ENCODE results near the gene GHDC. TPM values are rescaled to one million over a fixed set of nuclear protein-coding genes. Genes with fewer than 3 reads are reported as not detected.
"Not testable (repeated sequence)": the region's sequence is repeated elsewhere in the genome, so short reads cannot be mapped to it uniquely, and the experiment has no call there.

GHDC gene
- total RNA-seq, 6 experiments from 2014 or later = 1.5 to 7.5 (median 6.4) TPM

DNA sequence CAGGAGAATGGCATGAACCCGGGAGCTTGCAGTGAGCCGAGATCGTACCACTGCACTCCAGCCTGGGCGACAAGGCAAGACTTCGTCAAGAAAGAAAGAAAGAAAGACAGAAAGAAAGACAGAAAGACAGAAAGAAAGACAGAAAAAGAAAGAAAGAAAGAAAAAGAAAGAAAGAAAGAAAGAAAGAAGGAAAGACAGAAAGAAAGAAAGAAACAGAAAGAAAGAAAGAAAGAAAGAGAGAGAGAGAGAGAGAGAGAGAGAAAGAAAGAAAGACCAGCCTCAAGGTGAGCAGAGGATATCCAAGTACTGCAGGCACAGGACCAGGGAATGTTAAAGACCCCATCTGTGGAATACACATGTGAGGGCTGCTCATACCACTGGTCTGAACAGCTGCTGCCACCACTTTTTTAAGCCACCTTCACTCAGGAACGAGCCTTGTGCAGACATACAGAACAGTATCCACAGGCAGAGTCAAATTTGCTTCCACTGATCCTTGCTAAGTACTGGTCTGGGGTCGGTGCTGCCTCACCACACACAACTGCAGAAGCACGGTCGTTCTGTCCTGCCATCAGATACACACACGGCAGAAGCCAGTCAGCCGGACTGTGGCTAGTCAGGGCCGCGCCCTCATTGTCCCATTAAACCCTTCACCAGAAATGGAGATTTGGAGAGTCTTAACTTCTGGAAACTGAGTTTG lies 47.2 kb downstream of the GHDC start:
- H3K4me3 Mint-ChIP-seq = no peak overlapping the region
- H3K36me3 Mint-ChIP-seq (ENCODE audit: low read depth) = peaks cover 13% of the 10 kb centered on the region; the same call in 1 of the 2 replicates
- peaks cover 23% of the 10 kb centered on the region for H3K4me1 Mint-ChIP-seq (ENCODE audit: low read depth)
- H3K27me3 Mint-ChIP-seq (ENCODE audit: insufficient read depth) = peaks cover 4% of the 10 kb centered on the region
- H3K27ac Mint-ChIP-seq = no peak overlapping the region
- TF ChIP-seq, protein P1, sequence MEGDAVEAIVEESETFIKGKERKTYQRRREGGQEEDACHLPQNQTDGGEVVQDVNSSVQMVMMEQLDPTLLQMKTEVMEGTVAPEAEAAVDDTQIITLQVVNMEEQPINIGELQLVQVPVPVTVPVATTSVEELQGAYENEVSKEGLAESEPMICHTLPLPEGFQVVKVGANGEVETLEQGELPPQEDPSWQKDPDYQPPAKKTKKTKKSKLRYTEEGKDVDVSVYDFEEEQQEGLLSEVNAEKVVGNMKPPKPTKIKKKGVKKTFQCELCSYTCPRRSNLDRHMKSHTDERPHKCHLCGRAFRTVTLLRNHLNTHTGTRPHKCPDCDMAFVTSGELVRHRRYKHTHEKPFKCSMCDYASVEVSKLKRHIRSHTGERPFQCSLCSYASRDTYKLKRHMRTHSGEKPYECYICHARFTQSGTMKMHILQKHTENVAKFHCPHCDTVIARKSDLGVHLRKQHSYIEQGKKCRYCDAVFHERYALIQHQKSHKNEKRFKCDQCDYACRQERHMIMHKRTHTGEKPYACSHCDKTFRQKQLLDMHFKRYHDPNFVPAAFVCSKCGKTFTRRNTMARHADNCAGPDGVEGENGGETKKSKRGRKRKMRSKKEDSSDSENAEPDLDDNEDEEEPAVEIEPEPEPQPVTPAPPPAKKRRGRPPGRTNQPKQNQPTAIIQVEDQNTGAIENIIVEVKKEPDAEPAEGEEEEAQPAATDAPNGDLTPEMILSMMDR (IDR thresholded peaks at IDR 0.05) = no peak
- no peaks in the 10 kb centered on the region for H3K9me3 Mint-ChIP-seq
- DNase-seq = no peak

DNA sequence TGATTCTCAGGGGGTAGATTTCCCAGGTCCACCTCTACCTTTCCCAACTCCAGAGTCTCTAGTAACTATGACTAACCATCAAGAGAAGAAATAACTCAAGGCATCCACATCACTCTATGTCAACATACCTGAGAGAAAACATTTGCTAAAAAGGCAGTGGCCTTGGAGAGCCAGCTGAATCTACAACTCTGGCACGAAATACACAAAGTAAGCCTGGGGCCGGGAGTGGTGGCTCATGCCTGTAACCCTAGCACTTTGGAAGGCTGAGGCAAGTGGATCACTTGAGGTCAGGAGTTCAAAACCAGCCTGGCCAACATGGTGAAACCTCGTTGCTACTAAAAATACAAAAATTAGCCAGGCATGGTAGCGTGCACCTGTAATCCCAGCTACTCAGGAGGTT lies 51.2 kb downstream of the GHDC start:
- H3K4me1 Mint-ChIP-seq (ENCODE audit: low read depth) = peaks cover 31% of the 10 kb centered on the region
- H3K27ac Mint-ChIP-seq = peak overlapping the region; percentile 90
- not testable (repeated sequence) for H3K36me3 Mint-ChIP-seq (ENCODE audit: low read depth); DNase-seq; H3K9me3 Mint-ChIP-seq; H3K27me3 Mint-ChIP-seq (ENCODE audit: insufficient read depth)
- H3K4me3 Mint-ChIP-seq = peak overlapping the region; percentile 68; the same call in 1 of the 2 replicates

DNA sequence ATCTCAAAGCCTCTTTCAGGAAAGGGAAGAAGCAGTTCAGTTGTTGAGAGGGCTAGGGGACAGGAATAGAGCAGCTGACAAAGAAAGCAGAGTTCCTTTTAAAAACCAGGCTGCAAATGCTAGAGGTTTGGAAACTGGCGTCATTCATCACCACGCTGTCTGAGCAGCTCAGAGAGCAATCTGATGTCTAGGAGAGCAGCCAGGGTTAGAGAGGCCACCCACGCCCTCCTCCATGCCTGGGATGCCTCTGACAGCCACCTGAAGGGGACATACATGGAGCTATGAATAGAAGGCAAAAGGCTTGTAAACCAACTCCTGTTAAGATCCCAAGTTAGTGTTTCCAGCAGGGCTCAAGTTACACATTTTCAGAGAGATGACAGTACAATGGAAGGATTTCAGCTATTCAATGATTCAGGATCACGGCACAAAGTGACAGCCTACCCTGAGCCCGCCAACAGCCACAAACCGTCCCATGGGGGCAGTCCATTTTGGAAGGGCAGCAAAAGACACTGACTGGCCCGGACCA lies 51.9 kb downstream of the GHDC start:
- TF ChIP-seq, protein P1 (IDR thresholded peaks at IDR 0.05) = no peak
- Mint-ChIP-seq H3K27ac (peak overlapping the region; percentile 90), H3K36me3 (ENCODE audit: low read depth) (peaks cover 6% of the 10 kb centered on the region; the same call in 1 of the 2 replicates), H3K9me3 (no peaks in the 10 kb centered on the region), H3K27me3 (ENCODE audit: insufficient read depth) (peaks cover 4% of the 10 kb centered on the region), H3K4me3 (peak overlapping the region; percentile 68), H3K4me1 (ENCODE audit: low read depth) (peaks cover 31% of the 10 kb centered on the region)
- peak; percentile 88 for DNase-seq

DNA sequence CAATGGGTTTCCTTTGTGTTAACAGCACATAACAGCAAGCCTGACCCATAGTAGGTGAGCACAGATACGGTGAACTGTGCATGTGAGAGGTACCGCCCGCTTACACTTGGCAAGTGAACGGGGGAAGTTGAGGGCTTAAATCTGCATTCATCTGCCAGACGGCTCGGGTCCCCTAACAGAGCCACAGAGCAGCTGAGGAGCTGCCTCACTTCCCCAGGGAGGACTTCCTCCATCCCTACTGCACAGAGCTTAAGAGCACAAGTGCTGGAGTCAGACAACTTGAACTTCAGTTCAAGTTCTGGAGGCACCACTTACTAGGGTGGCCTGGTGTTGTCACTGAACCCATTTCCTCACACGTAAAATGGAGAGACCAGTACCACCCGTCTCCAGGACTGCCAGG lies 52.9 kb downstream of the GHDC start:
- peaks cover 5% of the 10 kb centered on the region; the same call in 1 of the 2 replicates for H3K36me3 Mint-ChIP-seq (ENCODE audit: low read depth)
- H3K9me3 Mint-ChIP-seq = no peaks in the 10 kb centered on the region
- H3K4me3 Mint-ChIP-seq = peak overlapping the region; percentile 68; the same call in 1 of the 2 replicates
- TF ChIP-seq, protein P1 (IDR thresholded peaks at IDR 0.05) = no peak
- H3K27ac Mint-ChIP-seq = peak overlapping the region; percentile 90
- H3K4me1 Mint-ChIP-seq (ENCODE audit: low read depth) = peaks cover 35% of the 10 kb centered on the region
- H3K27me3 Mint-ChIP-seq (ENCODE audit: insufficient read depth) = peaks cover under 1% of the 10 kb centered on the region
- DNase-seq = no peak

DNA sequence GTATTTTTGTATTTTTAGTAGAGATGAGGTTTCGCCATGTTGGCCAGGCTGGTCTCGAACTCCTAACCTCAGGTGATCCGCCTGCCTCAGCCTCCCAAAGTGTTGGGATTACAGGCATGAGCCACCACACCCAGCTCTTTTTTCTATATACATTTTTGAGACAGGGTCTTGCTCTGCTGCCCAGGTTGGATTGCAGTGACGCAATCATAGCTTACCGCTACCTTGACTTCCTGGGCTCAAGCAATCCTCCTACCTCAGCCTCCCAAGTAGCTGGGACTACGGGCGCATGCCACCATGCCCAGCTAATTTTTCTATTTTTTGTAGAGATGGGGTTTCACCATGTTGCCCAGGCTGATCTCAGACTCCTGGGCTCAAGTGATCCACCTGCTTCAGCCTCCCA lies 53.6 kb downstream of the GHDC start:
- Mint-ChIP-seq H3K4me1 (ENCODE audit: low read depth) (peaks cover 42% of the 10 kb centered on the region), H3K27ac (peak overlapping the region; percentile 90; the same call in 1 of the 2 replicates)
- not testable (repeated sequence) for DNase-seq; H3K27me3 Mint-ChIP-seq (ENCODE audit: insufficient read depth); H3K36me3 Mint-ChIP-seq (ENCODE audit: low read depth); H3K4me3 Mint-ChIP-seq; H3K9me3 Mint-ChIP-seq

Other genes with a start within 250 kb of the GHDC start
- 100 to 1,000 TPM; 105 to 118 (median 111) TPM for gene CNP, start 227.7 kb downstream of the GHDC start, total RNA-seq (2021; fragmentation: NEBNext Ultra II Directional; extraction: Animal tissue kit (Norgen Biotek cat#: 25700))
- gene DNAJC7, start 177.1 kb downstream of the GHDC start, total RNA-seq (2021; fragmentation: NEBNext Ultra II Directional; extraction: Animal tissue kit (Norgen Biotek cat#: 25700)) = 100 to 1,000 TPM in 3 of 6 experiments, 10 to 100 TPM in 3; 85.0 to 115 (median 100) TPM
- gene NKIRAS2, start 174.4 kb downstream of the GHDC start, total RNA-seq (2021; fragmentation: NEBNext Ultra II Directional; extraction: Animal tissue kit (Norgen Biotek cat#: 25700)) = 10 to 100 TPM; 37.1 to 43.9 (median 40.3) TPM
- gene C17orf113, start 143.9 kb downstream of the GHDC start, total RNA-seq (2021; fragmentation: NEBNext Ultra II Directional; extraction: Animal tissue kit (Norgen Biotek cat#: 25700)) = under 1 TPM in 4 of 6 experiments, not detected in 2; 0.07 to 0.10 (median 0.08) TPM
- gene ZNF385C, start 96.0 kb downstream of the GHDC start, total RNA-seq (2021; fragmentation: NEBNext Ultra II Directional; extraction: Animal tissue kit (Norgen Biotek cat#: 25700)) = not detected
- gene DHX58, start 81.8 kb downstream of the GHDC start, total RNA-seq (2021; fragmentation: NEBNext Ultra II Directional; extraction: Animal tissue kit (Norgen Biotek cat#: 25700)) = 1 to 10 TPM; 4.0 to 5.3 (median 4.2) TPM
- 10 to 100 TPM; 21.5 to 36.2 (median 25.3) TPM for gene KAT2A, start 73.1 kb downstream of the GHDC start, total RNA-seq (2021; fragmentation: NEBNext Ultra II Directional; extraction: Animal tissue kit (Norgen Biotek cat#: 25700))
- not detected for gene HSPB9, start 71.7 kb downstream of the GHDC start, total RNA-seq (2021; fragmentation: NEBNext Ultra II Directional; extraction: Animal tissue kit (Norgen Biotek cat#: 25700))
- gene RAB5C, start 39.5 kb downstream of the GHDC start, total RNA-seq (2021; fragmentation: NEBNext Ultra II Directional; extraction: Animal tissue kit (Norgen Biotek cat#: 25700)) = 100 to 1,000 TPM; 184 to 204 (median 193) TPM
- not detected for gene KCNH4, start 13.4 kb downstream of the GHDC start, total RNA-seq (2021; fragmentation: NEBNext Ultra II Directional; extraction: Animal tissue kit (Norgen Biotek cat#: 25700))
- not detected for gene HCRT, start 9.0 kb downstream of the GHDC start, total RNA-seq (2021; fragmentation: NEBNext Ultra II Directional; extraction: Animal tissue kit (Norgen Biotek cat#: 25700))
- gene STAT5B, start 81.9 kb upstream of the GHDC start, total RNA-seq (2021; fragmentation: NEBNext Ultra II Directional; extraction: Animal tissue kit (Norgen Biotek cat#: 25700)) = 10 to 100 TPM; 16.8 to 22.5 (median 20.1) TPM
- gene STAT5A, start 94.0 kb upstream of the GHDC start, total RNA-seq (2021; fragmentation: NEBNext Ultra II Directional; extraction: Animal tissue kit (Norgen Biotek cat#: 25700)) = 1 to 10 TPM in 1 of 6 experiments, under 1 TPM in 5; 0.27 to 1.0 (median 0.53) TPM
- gene STAT3, start 193.9 kb upstream of the GHDC start, total RNA-seq (2021; fragmentation: NEBNext Ultra II Directional; extraction: Animal tissue kit (Norgen Biotek cat#: 25700)) = 10 to 100 TPM; 65.3 to 74.5 (median 68.8) TPM
- gene CAVIN1, start 228.8 kb upstream of the GHDC start, total RNA-seq (2021; fragmentation: NEBNext Ultra II Directional; extraction: Animal tissue kit (Norgen Biotek cat#: 25700)) = 1,000 to 10,000 TPM; 1,059 to 1,221 (median 1,100) TPM

Data from HFFc6 (cell line).